ENCODE measurements around the gene SH3D19.

SH3D19 gene

DNA sequence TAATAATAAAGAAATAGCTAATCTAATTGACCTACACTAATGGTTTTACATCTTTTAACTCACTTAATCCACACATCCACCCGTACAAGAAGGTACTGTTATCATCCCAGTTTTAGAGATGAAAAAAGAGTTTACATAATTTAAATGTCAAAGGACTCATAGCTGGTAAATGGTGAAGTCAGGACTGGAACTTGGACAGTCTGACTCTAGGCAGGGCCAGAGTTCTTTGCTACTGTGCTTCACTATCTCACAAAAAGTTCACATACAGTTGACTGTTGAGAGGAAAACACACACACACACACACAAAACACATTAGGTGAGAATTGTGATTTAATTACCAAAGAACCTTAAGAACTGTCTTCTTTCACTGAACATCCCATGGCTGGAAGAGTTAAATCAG, 119.7 kb downstream of the SH3D19 start:
- TF ChIP-seq, protein P1, sequence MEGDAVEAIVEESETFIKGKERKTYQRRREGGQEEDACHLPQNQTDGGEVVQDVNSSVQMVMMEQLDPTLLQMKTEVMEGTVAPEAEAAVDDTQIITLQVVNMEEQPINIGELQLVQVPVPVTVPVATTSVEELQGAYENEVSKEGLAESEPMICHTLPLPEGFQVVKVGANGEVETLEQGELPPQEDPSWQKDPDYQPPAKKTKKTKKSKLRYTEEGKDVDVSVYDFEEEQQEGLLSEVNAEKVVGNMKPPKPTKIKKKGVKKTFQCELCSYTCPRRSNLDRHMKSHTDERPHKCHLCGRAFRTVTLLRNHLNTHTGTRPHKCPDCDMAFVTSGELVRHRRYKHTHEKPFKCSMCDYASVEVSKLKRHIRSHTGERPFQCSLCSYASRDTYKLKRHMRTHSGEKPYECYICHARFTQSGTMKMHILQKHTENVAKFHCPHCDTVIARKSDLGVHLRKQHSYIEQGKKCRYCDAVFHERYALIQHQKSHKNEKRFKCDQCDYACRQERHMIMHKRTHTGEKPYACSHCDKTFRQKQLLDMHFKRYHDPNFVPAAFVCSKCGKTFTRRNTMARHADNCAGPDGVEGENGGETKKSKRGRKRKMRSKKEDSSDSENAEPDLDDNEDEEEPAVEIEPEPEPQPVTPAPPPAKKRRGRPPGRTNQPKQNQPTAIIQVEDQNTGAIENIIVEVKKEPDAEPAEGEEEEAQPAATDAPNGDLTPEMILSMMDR (IDR thresholded peaks at IDR 0.05; ENCODE audit: control insufficient read depth, insufficient read depth, low read depth, low read length, missing control alignments), result no peak
- no peak overlapping the region for H3K4me3 ChIP-seq (ENCODE audit: control insufficient read depth, low read depth, low read length)
- DNase-seq (ENCODE audit: low read depth), result no peak

DNA sequence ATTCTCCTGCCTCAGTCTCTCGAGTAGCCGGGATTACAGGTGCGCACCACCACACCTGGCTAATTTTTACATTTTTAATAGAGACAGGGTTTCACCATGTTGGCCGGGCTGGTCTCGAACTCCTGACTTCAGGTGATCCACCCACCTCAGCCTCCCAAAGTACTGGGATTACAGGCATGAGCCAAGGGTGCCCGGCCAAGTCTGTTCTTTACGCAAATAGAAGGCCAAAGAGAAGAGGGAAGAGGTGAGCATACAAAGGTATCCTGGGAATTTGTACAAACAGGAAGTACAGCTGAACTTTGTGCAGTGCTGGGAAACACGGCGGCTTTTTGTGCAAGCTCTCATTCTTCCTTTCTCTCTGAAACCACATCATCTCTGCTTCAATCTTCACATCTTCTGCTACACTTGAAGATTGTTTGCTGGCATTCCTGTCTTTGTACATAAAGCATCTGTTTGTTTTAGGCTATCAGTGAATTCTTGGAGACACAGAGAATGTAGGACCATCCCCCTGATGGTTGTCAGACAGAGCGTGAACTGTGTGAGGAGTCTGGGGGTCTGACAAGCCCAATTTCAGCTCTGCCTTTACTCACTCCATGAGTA, 120.4 kb downstream of the SH3D19 start:
- no peak for DNase-seq (ENCODE audit: low read depth)
- no peak overlapping the region for H3K4me3 ChIP-seq (ENCODE audit: control insufficient read depth, low read depth, low read length)
- TF ChIP-seq, protein P1 (IDR thresholded peaks at IDR 0.05; ENCODE audit: control insufficient read depth, insufficient read depth, low read depth, low read length, missing control alignments), result no peak

DNA sequence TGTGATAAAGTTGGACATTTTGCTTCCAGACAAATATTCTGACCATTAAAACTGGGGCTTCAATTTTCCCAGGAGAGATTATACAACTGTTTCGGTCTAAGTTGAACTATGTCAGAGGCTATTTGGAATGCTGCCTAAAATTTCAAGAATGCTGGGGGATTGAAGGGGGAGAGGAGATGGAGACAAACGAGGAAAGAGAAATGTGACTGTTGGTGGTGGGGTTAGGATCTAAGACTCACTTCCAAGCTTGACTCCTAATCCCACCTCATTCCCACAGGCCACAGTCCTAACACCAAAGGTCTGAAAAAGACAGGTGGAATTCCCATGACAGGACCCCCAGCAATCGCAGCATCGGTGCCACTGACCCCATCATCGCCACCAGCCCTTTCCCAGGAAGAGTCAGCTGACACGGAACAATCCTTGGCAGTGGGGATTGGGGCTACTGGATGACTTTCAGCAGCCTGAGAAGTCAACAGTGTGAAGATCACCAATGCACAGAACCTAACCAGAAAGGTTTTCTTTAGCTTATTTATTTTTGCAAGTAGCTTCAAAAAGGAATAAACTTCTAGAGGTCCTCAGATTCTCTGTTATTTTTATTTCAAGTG, 122.5 kb downstream of the SH3D19 start:
- TF ChIP-seq, protein P1 (IDR thresholded peaks at IDR 0.05; ENCODE audit: control insufficient read depth, insufficient read depth, low read depth, low read length, missing control alignments), result no peak
- no peak overlapping the region for H3K4me3 ChIP-seq (ENCODE audit: control insufficient read depth, low read depth, low read length)
- no peak for DNase-seq (ENCODE audit: low read depth)

DNA sequence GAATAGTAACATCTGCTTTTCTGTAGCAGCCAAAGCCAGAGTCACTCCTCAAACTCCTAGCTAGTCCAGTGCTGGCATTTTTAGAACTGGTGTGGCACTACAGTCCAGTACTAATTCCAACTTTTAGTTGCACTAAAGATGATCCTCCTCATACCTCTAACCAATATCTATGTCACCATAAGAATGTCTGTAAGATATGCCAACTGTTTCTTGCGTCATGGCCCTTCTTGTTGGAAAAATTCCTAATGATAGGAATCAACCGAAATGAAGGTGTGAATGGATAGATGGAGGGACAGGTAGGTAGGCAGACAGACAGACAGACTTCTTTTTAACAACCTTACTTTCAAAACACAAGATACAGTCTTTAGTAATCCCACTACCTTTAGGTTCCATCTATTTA, 123.0 kb downstream of the SH3D19 start:
- no peak for DNase-seq (ENCODE audit: low read depth)
- TF ChIP-seq, protein P1 (IDR thresholded peaks at IDR 0.05; ENCODE audit: control insufficient read depth, insufficient read depth, low read depth, low read length, missing control alignments), result no peak

DNA sequence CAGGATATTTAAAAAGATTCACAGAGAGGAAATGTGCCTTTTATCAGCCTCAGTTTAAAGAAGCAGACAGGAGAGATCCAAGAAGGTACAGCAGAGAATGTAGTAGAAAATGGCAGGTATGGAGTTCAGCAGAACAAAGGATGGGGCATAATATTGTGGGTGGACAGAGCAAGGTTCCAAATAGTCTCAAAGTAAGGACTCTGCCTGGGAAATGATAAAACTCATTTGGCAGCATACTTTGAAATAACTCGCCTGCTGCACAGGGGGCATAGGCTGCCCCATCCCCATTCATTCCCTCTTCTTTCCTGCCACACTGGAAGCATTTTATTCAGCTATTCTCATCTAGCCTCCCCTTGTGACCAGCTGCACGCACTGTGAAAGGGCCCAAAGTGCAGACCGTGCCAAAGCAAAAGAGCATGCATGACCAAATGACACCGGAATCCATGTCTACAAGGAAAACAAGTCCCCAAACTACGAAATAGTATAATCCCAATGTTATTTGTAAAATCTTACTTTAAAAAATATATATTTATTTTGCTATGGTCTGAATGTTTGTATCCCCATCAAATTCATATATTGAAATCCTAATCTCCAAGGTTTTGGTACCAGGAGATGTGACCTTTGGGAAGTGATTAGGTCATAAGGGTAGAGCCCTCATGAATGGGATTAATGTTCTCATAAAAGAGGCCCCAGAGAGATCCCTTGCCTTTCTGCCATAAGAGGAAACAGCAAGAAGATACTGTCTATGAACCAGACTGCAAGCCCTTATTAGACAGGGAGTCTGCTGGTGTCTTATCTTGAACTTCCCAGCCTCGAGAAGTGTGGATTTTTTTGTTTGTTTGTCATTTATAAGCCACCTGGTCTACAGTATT, 125.8 kb downstream of the SH3D19 start:
- TF ChIP-seq, protein P1 (IDR thresholded peaks at IDR 0.05; ENCODE audit: control insufficient read depth, insufficient read depth, low read depth, low read length, missing control alignments), result no peak
- no peak overlapping the region for H3K4me3 ChIP-seq (ENCODE audit: control insufficient read depth, low read depth, low read length)
- no peak for DNase-seq (ENCODE audit: low read depth)

More for the DNA sequence above, 123.0 kb downstream of the SH3D19 start:
- no peak overlapping the region for H3K4me3 ChIP-seq (ENCODE audit: control insufficient read depth, low read depth, low read length)

DNA sequence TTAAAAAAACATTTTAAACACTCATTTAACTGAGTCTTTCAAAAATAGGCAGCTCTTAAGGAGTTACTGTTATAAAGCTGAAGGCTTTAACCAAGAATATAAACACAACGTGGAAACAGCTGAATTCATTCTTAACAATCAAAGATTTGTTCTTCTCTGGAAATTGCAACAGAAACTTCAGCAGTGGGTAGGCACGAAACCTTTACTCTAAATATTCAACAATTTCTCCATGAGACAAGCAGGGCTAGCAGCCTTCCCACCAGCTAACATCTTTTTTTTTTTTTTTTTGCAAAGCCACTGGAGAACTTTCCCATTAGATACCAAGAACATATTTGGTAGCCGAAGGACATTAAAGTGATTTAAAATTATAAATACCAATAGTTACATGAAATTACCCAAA, 126.7 kb downstream of the SH3D19 start:
- TF ChIP-seq, protein P1 (IDR thresholded peaks at IDR 0.05; ENCODE audit: control insufficient read depth, insufficient read depth, low read depth, low read length, missing control alignments), result no peak
- H3K4me3 ChIP-seq (ENCODE audit: control insufficient read depth, low read depth, low read length), result no peak overlapping the region
- DNase-seq (ENCODE audit: low read depth), result no peak

Data from AG09309 (cell line).